Heart right ventricle (tissue), 16 donors: ENCODE data around the gene VKORC1L1. TPM values are rescaled to one million over a fixed set of nuclear protein-coding genes. Genes with fewer than 3 reads are reported as not detected.

Experiments
- ATAC-seq, 8 donors: fragments of 200-7000 bp; cut with Tn5 transposase; one replicate each; pipeline ENCODE4 v1.9.1; 2020; ENCODE audit warnings: mild to moderate bottlenecking in 8 of 8, moderate library complexity in 8 of 8, moderate number of reproducible peaks in 1 of 8
- DNase-seq, 2 donors: peaks; one replicate each; pipeline ENCODE4 v3.0.0-alpha.2; 2020
- H3K27ac ChIP-seq, 10 donors: fragments of 200-600 bp; sonication (generic) in 2 of 10; one replicate each; pipeline versions ENCODE4 v1.5.0 to v1.8.0; 2020 to 2022; ENCODE audit warnings: mild to moderate bottlenecking in 3 of 10
- H3K27me3 ChIP-seq, 7 donors: fragments of 200-600 bp; one replicate each; pipeline ENCODE4 v1.8.0; 2021 to 2022; ENCODE audit warnings: mild to moderate bottlenecking in 2 of 7
- H3K36me3 ChIP-seq, 9 donors: fragments of 200-600 bp; sonication (generic) in 1 of 9; one replicate each; pipeline versions ENCODE4 v1.5.0 to v1.8.0; 2020 to 2022; ENCODE audit warnings: mild to moderate bottlenecking in 2 of 9
- H3K4me1 ChIP-seq, 9 donors: fragments of 200-600 bp; sonication (generic) in 1 of 9; one replicate each; pipeline versions ENCODE4 v1.5.0 to v1.8.0; 2020 to 2022; ENCODE audit warnings: mild to moderate bottlenecking in 4 of 9
- H3K4me3 ChIP-seq, 10 donors: fragments of 200-600 bp; sonication (generic) in 2 of 10; one replicate each; pipeline versions ENCODE4 v1.5.0 to v1.8.0; 2020 to 2022; ENCODE audit warnings: mild to moderate bottlenecking in 7 of 10, moderate library complexity in 2 of 10
- H3K9me3 ChIP-seq, 11 donors: fragments of 200-600 bp in 10 of 11; sonication (generic) in 2 of 11; one replicate each; pipeline versions ENCODE4 v1.5.0 to v1.8.0; 2013 to 2022; ENCODE audit warnings: mild to moderate bottlenecking in 2 of 11, control low read depth in 1 of 11, moderate library complexity in 1 of 11
- WGBS, 2 donors: extraction: QIAGEN DNeasy Blood & Tissue Kit; methylation state at CpG; one replicate each; pipeline ENCODE4 v1.1.7; 2013; ENCODE audit warnings: inconsistent platforms in 1 of 2; 5-methylcytosine and 5-hydroxymethylcytosine counted together
- intact Hi-C, 10 donors: fragments of 100-400 bp; cut with DNase I; formaldehyde crosslinking; loops; one replicate each; pipeline versions ENCODE4 v1.11.1 to v1.14.2; 2022
- polyA plus RNA-seq, 2 donors: library from polyadenylated mRNA; stranded (reverse); fragments of 200-250 nt; gene quantifications; one replicate each; pipeline ENCODE4 v1.2.3, GENCODE V29; 2013
- total RNA-seq, 10 donors: library from RNA; stranded (reverse); fragmentation: NEBNext Ultra II Directional in 3 of 10; extraction: Animal tissue kit (Norgen Biotek cat#: 25700) in 3 of 10; gene quantifications; one replicate each; pipeline versions ENCODE4 v1.2.1 to v1.2.4, GENCODE V29; 2021 to 2023
- TF ChIP-seq, protein P1 (sequence below), 9 donors: fragments of 200-600 bp; sonication (generic) in 2 of 9; IDR thresholded peaks; one replicate each; pipeline versions ENCODE4 v1.5.0 to v1.8.0; 2021 to 2022; ENCODE audit warnings: antibody characterized with exemption in 9 of 9, mild to moderate bottlenecking in 5 of 9, moderate library complexity in 1 of 9
- donor health status: Arrhythmogenic right ventricular cardiomyopathy.
- donor health status: ischemic (EF 13 %, LVEDD 7.1; RV severe dilation, severe dysfunction).
- donor health status: healthy with polysubstance abuse.
- donor health status: DM: no; HTN: yes; CAD: no.
- donor health status: DM: no; HTN: no; CAD: no.
- donor health status: ischemic (EF 25% LVEDD 6.9; RV normal size, moderate dysfunction).
- donor health status: ischemic (EF 25% LVEDD 5.7; RV mildly dilated, moderate dysfunction).
- donor health status: healthy.
- donor health status: DM: yes; HTN: yes; CAD: no.
- donor health status: Ischemic cardiomyopathy.
- donor health status: ischemic (EF 35%, LVEDD 5.7; RV mildly dilated, moderate dysfunction).
- donor health status: nonischemic (EF 11% LVEDD 7.7; RV severe dilation, severe dysfunction).
- donor health status: DM: yes; HTN: yes; CAD: no.
- donor health status: PGD.
- donor health status: ischemic (EF 29% LVEDD 5.4; RV normal size, mild dysfunction).
- donor health status: nonischemic (EF 23%, LVEDD 6.1; RV moderate dilation, normal function).

The VKORC1L1 gene
- total and polyA plus RNA-seq, 12 donors = 4.4 to 23.8 (median 17.0) TPM

DNA sequence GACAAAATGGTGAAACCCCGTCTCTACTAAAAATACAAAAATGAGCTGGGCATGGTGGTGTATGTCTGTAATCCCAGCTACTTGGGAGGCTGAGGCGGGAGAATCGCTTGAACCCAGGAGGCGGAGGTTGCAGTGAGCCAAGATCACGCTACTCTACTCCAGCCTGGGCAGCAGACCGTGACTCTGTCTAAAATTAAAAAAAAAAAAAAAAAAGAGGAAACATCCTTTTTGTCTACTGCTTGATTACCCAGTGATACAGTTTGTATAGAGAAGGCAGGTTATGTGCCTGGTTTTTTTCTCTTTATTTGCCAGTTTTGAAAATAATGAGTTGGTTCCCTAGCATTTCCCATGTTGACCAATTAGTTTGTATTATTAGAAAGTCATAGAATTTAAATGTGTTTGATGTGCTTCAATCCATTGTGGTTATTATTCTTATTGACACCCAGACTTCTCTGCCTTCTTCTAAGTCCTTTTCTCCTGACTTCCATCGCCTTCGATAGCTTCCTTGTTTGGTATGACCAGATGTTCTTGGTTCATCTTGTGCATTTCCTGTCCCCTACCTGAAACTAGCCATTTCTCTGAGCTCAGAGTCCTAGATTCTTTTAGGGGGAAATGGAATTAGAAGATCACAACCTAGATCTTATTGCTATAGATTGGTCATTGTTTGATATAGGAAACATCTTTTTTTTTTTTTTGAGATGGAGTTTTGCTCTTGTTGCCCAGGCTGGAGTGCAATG lies 43.2 kb downstream of the VKORC1L1 start:
- TF ChIP-seq, protein P1, sequence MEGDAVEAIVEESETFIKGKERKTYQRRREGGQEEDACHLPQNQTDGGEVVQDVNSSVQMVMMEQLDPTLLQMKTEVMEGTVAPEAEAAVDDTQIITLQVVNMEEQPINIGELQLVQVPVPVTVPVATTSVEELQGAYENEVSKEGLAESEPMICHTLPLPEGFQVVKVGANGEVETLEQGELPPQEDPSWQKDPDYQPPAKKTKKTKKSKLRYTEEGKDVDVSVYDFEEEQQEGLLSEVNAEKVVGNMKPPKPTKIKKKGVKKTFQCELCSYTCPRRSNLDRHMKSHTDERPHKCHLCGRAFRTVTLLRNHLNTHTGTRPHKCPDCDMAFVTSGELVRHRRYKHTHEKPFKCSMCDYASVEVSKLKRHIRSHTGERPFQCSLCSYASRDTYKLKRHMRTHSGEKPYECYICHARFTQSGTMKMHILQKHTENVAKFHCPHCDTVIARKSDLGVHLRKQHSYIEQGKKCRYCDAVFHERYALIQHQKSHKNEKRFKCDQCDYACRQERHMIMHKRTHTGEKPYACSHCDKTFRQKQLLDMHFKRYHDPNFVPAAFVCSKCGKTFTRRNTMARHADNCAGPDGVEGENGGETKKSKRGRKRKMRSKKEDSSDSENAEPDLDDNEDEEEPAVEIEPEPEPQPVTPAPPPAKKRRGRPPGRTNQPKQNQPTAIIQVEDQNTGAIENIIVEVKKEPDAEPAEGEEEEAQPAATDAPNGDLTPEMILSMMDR (IDR thresholded peaks at IDR 0.05) = no peak
- no peak for ATAC-seq
- H3K4me1 ChIP-seq = no peaks in the 10 kb centered on the region
- no peaks in the 10 kb centered on the region for H3K9me3 ChIP-seq
- no peak for DNase-seq
- no peak overlapping the region for H3K4me3 ChIP-seq
- H3K36me3 ChIP-seq = peaks cover 0 to 9% (median 0%) of the 10 kb centered on the region in 9 donors
- no peaks in the 10 kb centered on the region for H3K27me3 ChIP-seq
- 93 to 96% methylated on average over 8 of the region's 8 CpGs for WGBS, 2 donors
- no peak overlapping the region for H3K27ac ChIP-seq
- intact Hi-C loops = no loop called here

DNA sequence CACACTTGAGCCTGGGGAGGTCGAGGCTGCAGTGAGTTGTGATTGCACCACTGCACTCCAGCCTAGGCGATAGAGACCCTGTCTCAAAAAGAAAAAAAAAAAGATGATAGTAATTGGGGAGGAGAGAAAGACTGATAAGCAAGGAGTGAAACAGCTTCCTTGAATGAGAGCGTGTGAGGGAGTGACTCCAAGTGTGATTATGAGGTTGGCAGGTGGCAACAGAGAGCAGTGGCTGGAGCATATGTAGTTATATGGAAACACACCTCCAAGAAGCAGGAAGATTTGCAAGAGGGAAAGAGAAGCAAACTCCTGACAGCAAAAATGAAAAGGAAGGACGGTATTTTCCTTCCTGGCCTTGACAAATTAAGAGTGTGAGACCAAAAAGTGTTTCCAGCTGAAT lies 50.4 kb downstream of the VKORC1L1 start:
- intact Hi-C loops = no loop called here
- Histone ChIP-seq H3K27me3 (no peaks in the 10 kb centered on the region), H3K36me3 (peaks cover 0 to 7% (median 0%) of the 10 kb centered on the region in 9 donors), H3K27ac (no peak overlapping the region), H3K4me3 (no peak overlapping the region), H3K9me3 (no peaks in the 10 kb centered on the region), H3K4me1 (peaks cover 0 to 21% (median 0%) of the 10 kb centered on the region in 9 donors)
- ATAC-seq = no peak
- DNase-seq = no peak
- TF ChIP-seq, protein P1 (IDR thresholded peaks at IDR 0.05) = no peak
- WGBS, 2 donors = 89 to 91% methylated on average over 4 of the region's 4 CpGs

DNA sequence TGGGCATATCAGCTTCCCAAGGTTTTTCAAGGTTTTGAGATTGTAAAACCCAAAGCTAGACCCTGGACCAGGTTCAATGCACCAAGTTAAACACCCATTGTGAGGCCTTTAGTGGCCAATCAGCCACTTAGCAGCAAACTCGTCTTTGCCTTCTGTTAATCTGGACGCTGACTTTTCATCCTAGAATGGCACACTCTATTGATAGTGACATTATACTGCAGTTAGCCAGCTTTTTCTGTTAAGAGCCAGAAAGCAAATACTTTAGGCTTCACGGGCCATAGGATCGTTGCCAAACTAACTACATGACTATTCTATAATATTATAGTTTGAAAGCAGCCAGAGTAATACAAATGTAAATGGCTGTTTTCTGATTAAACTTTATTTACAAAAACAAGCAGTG lies 51.3 kb downstream of the VKORC1L1 start:
- H3K4me1 ChIP-seq = peaks cover 0 to 21% (median 0%) of the 10 kb centered on the region in 9 donors
- intact Hi-C loops = no loop called here
- no peaks in the 10 kb centered on the region for H3K36me3 ChIP-seq
- 49 to 60% methylated on average over 4 of the region's 4 CpGs for WGBS, 2 donors
- ATAC-seq = no peak
- H3K27me3 ChIP-seq = no peaks in the 10 kb centered on the region
- H3K27ac ChIP-seq = no peak overlapping the region
- H3K4me3 ChIP-seq = no peak overlapping the region
- no peak for DNase-seq
- H3K9me3 ChIP-seq = no peaks in the 10 kb centered on the region
- TF ChIP-seq, protein P1 (IDR thresholded peaks at IDR 0.05) = no peak

DNA sequence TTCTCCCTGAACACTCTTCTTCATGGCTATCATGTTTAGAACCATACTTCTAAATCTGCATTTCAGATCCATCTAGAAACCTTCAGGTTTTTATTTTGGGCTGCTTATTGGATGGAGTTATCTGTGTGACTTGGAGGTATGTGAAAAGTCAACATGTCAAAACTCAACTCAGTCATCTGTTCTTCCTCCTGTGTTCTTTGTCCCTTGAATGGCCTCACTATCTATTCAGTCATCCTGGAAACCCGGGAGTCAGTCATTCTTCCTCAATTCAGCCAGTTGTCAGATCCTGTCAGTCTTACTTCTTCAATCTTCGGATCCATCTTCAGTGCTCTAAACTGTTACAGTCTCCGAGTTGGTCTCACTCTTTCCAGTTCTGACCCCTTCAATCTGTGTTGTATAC lies 52.2 kb downstream of the VKORC1L1 start:
- no peak for ATAC-seq

More for the DNA sequence above, 52.2 kb downstream of the VKORC1L1 start:
- Histone ChIP-seq H3K9me3 (no peaks in the 10 kb centered on the region), H3K4me1 (peaks cover 0 to 21% (median 0%) of the 10 kb centered on the region in 9 donors), H3K36me3 (no peaks in the 10 kb centered on the region), H3K27ac (no peak overlapping the region), H3K4me3 (no peak overlapping the region), H3K27me3 (no peaks in the 10 kb centered on the region)
- intact Hi-C loops = no loop called here
- WGBS, 2 donors = 53 to 66% methylated on average over 3 of the region's 3 CpGs
- TF ChIP-seq, protein P1 (IDR thresholded peaks at IDR 0.05) = no peak
- no peak for DNase-seq
